ENCODE results near the gene ATP2C1.

DNA sequence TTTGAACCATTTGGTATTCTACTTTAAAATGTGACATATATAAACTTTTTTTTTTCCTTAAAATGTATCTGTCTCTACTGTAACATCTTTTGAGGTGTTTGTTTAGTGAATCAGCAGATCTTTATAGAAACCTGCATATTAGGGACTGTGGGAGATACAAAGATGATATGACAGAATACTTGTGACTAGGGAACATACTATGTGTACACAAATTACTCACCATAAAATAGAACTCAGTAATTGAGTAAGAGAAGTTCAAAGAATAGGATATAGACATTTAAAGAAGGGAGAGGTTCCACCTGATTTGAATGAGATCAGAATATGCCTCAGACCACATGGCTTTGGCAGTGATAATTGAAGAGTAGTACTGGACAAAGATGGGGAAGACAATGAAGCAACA, 47.9 kb downstream of the ATP2C1 start:
- TF ChIP-seq CTCF (IDR thresholded peaks at IDR 0.05) (no peak), EZH2 (IDR thresholded peaks at IDR 0.05; ENCODE audit: borderline replicate concordance, insufficient read depth, low read depth, low read length, poor library complexity, severe bottlenecking) (no peak)

All from B cell (primary cell).